A673 (cell line): Measurements from ENCODE around the gene GNLY. TPM values are rescaled to one million over a fixed set of nuclear protein-coding genes. Genes with fewer than 3 reads are reported as not detected.

Experiments
- BruUV-seq: library from RNA; stranded (reverse); fragments of 400-500 nt; replicated peaks from 2 replicates; lab custom pipeline; 2021; lab: Mats Ljungman, UMichigan
- CTCF ChIA-PET: fragments of 300-600 bp; sonication (Branson Sonifier 250); formaldehyde crosslinking; loops from one replicate; lab custom pipeline; 2022; ENCODE audit warnings: antibody characterized with exemption; lab: Charles Lee
- POLR2A ChIA-PET: fragments of 300-600 bp; sonication (Branson Sonifier 250); formaldehyde crosslinking; loops from one replicate; lab custom pipeline; 2022; ENCODE audit warnings: antibody characterized with exemption; ENCODE audit not compliant: low non-redundant PET; lab: Charles Lee
- DNase-seq: peaks from one replicate; pipeline ENCODE4 v3.0.0-alpha.2; 2015; ENCODE audit warnings: low spot score
- H3K27ac ChIP-seq: fragments of 200-600 bp; sonication (generic); 2 replicates; pipeline ENCODE4 v1.5.1; 2016; ENCODE audit warnings: mixed run types, low read depth, mild to moderate bottlenecking, mixed read lengths, antibody characterized with exemption, low read length; ENCODE audit not compliant: poor library complexity, severe bottlenecking
- H3K27me3 ChIP-seq: fragments of 200-600 bp; sonication (generic); replicated peaks from 2 replicates; pipeline ENCODE4 v1.6.1; 2017; ENCODE audit warnings: mixed run types, low read depth, mild to moderate bottlenecking, mixed read lengths, antibody characterized with exemption, low read length; ENCODE audit not compliant: insufficient read depth, poor library complexity
- H3K36me3 ChIP-seq: fragments of 200-600 bp; sonication (generic); 2 replicates; pipeline ENCODE4 v1.6.1; 2016; ENCODE audit warnings: mixed run types, mild to moderate bottlenecking, mixed read lengths, antibody characterized with exemption, low read length; ENCODE audit not compliant: insufficient read depth, poor library complexity, severe bottlenecking
- H3K4me1 ChIP-seq: fragments of 200-600 bp; sonication (generic); 2 replicates; pipeline ENCODE4 v1.6.1; 2017; ENCODE audit warnings: mixed run types, mild to moderate bottlenecking, mixed read lengths, antibody characterized with exemption, low read length; ENCODE audit not compliant: insufficient read depth, poor library complexity, severe bottlenecking
- H3K4me3 ChIP-seq: fragments of 200-600 bp; sonication (generic); 2 replicates; pipeline ENCODE4 v1.5.1; 2016; ENCODE audit warnings: low read depth, mixed run types, mild to moderate bottlenecking, mixed read lengths, low read length; ENCODE audit not compliant: poor library complexity, severe bottlenecking
- H3K9me3 ChIP-seq: fragments of 200-600 bp; sonication (generic); 2 replicates; pipeline ENCODE4 v1.6.1; 2016; ENCODE audit warnings: mixed run types, low read depth, mild to moderate bottlenecking, mixed read lengths, antibody characterized with exemption, low read length; ENCODE audit not compliant: poor library complexity, severe bottlenecking
- EZH2 ChIP-seq: fragments of 200-600 bp; sonication (generic); IDR thresholded peaks from 2 replicates; pipeline ENCODE4 v1.6.1; 2017; ENCODE audit warnings: borderline replicate concordance, low read depth, mild to moderate bottlenecking, mixed read lengths, antibody characterized with exemption, low read length; ENCODE audit not compliant: poor library complexity, severe bottlenecking
- intact Hi-C: fragments of 100-400 bp; cut with micrococcal nuclease; formaldehyde crosslinking; loops from one replicate; pipeline ENCODE4 v1.10.0; 2022; ENCODE audit not compliant: unreplicated experiment
- total RNA-seq: library from RNA; stranded (reverse); gene quantifications from 2 replicates; pipeline ENCODE4 v1.2.3, GENCODE V29; 2021
- TF ChIP-seq, protein P1 (sequence below): fragments of 300-800, 200-600 bp; sonication (generic); conservative IDR thresholded peaks from 2 replicates; pipeline ENCODE4 v1.5.1; 2017; ENCODE audit warnings: low read depth, mild to moderate bottlenecking, antibody characterized with exemption, low read length, moderate library complexity, mixed read lengths

The GNLY gene
- total RNA-seq, 1 experiment from 2014 or later, result not detected

DNA sequence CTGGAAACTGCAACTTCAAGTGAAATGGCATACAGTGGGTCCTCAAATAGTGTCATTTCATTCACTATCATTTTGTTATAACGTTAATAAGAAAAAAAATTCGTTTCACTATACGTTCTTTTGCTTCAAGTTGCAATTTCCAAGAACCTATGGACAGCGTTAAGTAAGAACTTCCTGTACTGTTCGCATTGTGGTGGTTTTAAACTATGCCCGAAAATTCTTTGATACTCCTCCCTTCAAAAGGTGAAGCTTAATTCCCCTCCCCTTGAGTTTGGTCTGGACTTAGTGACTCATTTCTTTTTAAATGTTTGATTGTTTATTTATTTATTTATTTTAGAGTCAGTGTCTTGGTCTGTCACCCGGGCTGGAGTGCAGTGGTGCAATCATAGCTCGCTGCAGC, 20.7 kb downstream of the GNLY start:
- ChIA-PET POLR2A (no interaction called here), CTCF (no interaction called here)
- BruUV-seq, result no TSS peak
- no peaks in the 10 kb centered on the region for H3K9me3 ChIP-seq
- intact Hi-C loops, result no loop called here
- H3K36me3 ChIP-seq, result no peaks in the 10 kb centered on the region
- no peak overlapping the region for H3K27ac ChIP-seq
- H3K4me3 ChIP-seq, result no peak overlapping the region
- TF ChIP-seq EZH2, result no peak
- TF ChIP-seq, protein P1, sequence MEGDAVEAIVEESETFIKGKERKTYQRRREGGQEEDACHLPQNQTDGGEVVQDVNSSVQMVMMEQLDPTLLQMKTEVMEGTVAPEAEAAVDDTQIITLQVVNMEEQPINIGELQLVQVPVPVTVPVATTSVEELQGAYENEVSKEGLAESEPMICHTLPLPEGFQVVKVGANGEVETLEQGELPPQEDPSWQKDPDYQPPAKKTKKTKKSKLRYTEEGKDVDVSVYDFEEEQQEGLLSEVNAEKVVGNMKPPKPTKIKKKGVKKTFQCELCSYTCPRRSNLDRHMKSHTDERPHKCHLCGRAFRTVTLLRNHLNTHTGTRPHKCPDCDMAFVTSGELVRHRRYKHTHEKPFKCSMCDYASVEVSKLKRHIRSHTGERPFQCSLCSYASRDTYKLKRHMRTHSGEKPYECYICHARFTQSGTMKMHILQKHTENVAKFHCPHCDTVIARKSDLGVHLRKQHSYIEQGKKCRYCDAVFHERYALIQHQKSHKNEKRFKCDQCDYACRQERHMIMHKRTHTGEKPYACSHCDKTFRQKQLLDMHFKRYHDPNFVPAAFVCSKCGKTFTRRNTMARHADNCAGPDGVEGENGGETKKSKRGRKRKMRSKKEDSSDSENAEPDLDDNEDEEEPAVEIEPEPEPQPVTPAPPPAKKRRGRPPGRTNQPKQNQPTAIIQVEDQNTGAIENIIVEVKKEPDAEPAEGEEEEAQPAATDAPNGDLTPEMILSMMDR, result no peak
- H3K4me1 ChIP-seq, result peaks cover 11% of the 10 kb centered on the region
- H3K27me3 ChIP-seq, result no peaks in the 10 kb centered on the region
- DNase-seq, result no peak

- ChIA-PET POLR2A (no interaction called here), CTCF (no interaction called here)
- intact Hi-C loops, result no loop called here
- Histone ChIP-seq H3K27ac (no peak overlapping the region), H3K9me3 (no peaks in the 10 kb centered on the region), H3K4me1 (peaks cover 11% of the 10 kb centered on the region), H3K27me3 (no peaks in the 10 kb centered on the region), H3K4me3 (no peak overlapping the region), H3K36me3 (no peaks in the 10 kb centered on the region)
- no peak for TF ChIP-seq EZH2
- TF ChIP-seq, protein P1, result no peak
- no peak for DNase-seq
- no TSS peak for BruUV-seq
Observed at GRCh38 chr2:85716346-85716914, 22.3 kb downstream of the GNLY start.

- TF ChIP-seq, protein P1, result no peak
- TF ChIP-seq EZH2, result no peak
- no peaks in the 10 kb centered on the region for H3K9me3 ChIP-seq
- H3K36me3 ChIP-seq, result no peaks in the 10 kb centered on the region
- H3K4me3 ChIP-seq, result no peak overlapping the region
- DNase-seq, result peak; percentile 70
- no peaks in the 10 kb centered on the region for H3K27me3 ChIP-seq
- H3K4me1 ChIP-seq, result peaks cover 11% of the 10 kb centered on the region
- ChIA-PET CTCF (interaction anchor here (0.8 to 1.0 kb wide), 2 partner anchors 10 to 11 kb away, joined by 3 read pairs; no protein-coding TSS in a partner anchor), POLR2A (no interaction called here)
- no peak overlapping the region for H3K27ac ChIP-seq
- no TSS peak for BruUV-seq
- intact Hi-C loops, result no loop called here
Observed at GRCh38 chr2:85717308-85718008, 23.3 kb downstream of the GNLY start.
